ENCODE data around the gene TICRR.

Gene TICRR

GRCh38 chr15:89653578-89653977 lies 78.3 kb downstream of the TICRR start:
- no peak overlapping the region for H3K4ac ChIP-seq (ENCODE audit: low read depth in 1 of 2, low read length in 2 of 2)
- WGBS = no CpG with 5 or more reads among the region's 2 CpGs
- H2BK5ac ChIP-seq (ENCODE audit: low read depth, low read length, poor library complexity, severe bottlenecking) = no peak overlapping the region
- no peak overlapping the region for H3K23ac ChIP-seq (ENCODE audit: low read length in 2 of 2)
- H4K8ac ChIP-seq (ENCODE audit: low read length) = no peak overlapping the region
- H3K9ac ChIP-seq (ENCODE audit: low read length) = no peak overlapping the region
- H4K91ac ChIP-seq (ENCODE audit: low read length) = no peak overlapping the region
- H3K4me3 ChIP-seq (ENCODE audit: insufficient read depth in 1 of 2, low read depth in 1 of 2, low read length in 2 of 2) = no peak overlapping the region
- H3K4me2 ChIP-seq (ENCODE audit: low read length, poor library complexity, severe bottlenecking) = no peak overlapping the region
- H2BK12ac ChIP-seq (ENCODE audit: low read length in 2 of 2) = no peak overlapping the region
- H3K18ac ChIP-seq (ENCODE audit: low read depth in 1 of 2, low read length in 2 of 2) = no peak overlapping the region
- H3K36me3 ChIP-seq (ENCODE audit: control insufficient read depth in 1 of 2, insufficient read depth in 2 of 2, low read depth in 1 of 2, low read length in 2 of 2) = peaks cover 11 to 22% of the 10 kb centered on the region in 2 experiments
- no peak overlapping the region for H3K14ac ChIP-seq (ENCODE audit: low read length in 2 of 2)
- no peaks in the 10 kb centered on the region for H3K27me3 ChIP-seq (ENCODE audit: control insufficient read depth in 1 of 2, insufficient read depth in 1 of 2, low read length in 2 of 2)
- H2BK15ac ChIP-seq (ENCODE audit: low read depth, poor library complexity, severe bottlenecking) = no peak overlapping the region
- peaks cover 27% of the 10 kb centered on the region for H3K79me1 ChIP-seq (replicated peaks; ENCODE audit: low read length, poor library complexity, severe bottlenecking)
- H2BK120ac ChIP-seq (ENCODE audit: low read depth, low read length) = no peak overlapping the region
- H3K9me3 ChIP-seq (ENCODE audit: control insufficient read depth, low read length) = no peaks in the 10 kb centered on the region
- H3K4me1 ChIP-seq (ENCODE audit: control insufficient read depth, insufficient read depth, low read depth, low read length) = peaks cover 5% of the 10 kb centered on the region
- DNase-seq = no peak
- no peak overlapping the region for H2AFZ ChIP-seq (ENCODE audit: low read depth, low read length)
- no peak overlapping the region for H3K27ac ChIP-seq (ENCODE audit: low read length, poor library complexity, severe bottlenecking)
- no peak overlapping the region for H2AK5ac ChIP-seq (ENCODE audit: low read length, severe bottlenecking)

GRCh38 chr15:89654301-89654761 lies 79.1 kb downstream of the TICRR start:
- H3K36me3 ChIP-seq (ENCODE audit: control insufficient read depth in 1 of 2, insufficient read depth in 2 of 2, low read depth in 1 of 2, low read length in 2 of 2) = peaks cover 11 to 14% of the 10 kb centered on the region in 2 experiments
- H3K4me1 ChIP-seq (ENCODE audit: control insufficient read depth, insufficient read depth, low read depth, low read length) = peaks cover 5% of the 10 kb centered on the region
- H3K18ac ChIP-seq (ENCODE audit: low read depth in 1 of 2, low read length in 2 of 2) = no peak overlapping the region
- no peak overlapping the region for H3K4ac ChIP-seq (ENCODE audit: low read depth in 1 of 2, low read length in 2 of 2)
- no peak overlapping the region for H2BK15ac ChIP-seq (ENCODE audit: low read depth, poor library complexity, severe bottlenecking)
- peak overlapping the region; percentile 24 for H4K91ac ChIP-seq (ENCODE audit: low read length)
- no peak overlapping the region for H3K23ac ChIP-seq (ENCODE audit: low read length in 2 of 2)
- H3K9ac ChIP-seq (ENCODE audit: low read length) = peak overlapping the region; percentile 89
- no peaks in the 10 kb centered on the region for H3K9me3 ChIP-seq (ENCODE audit: control insufficient read depth, low read length)
- peak; percentile 17 for DNase-seq
- H2BK120ac ChIP-seq (ENCODE audit: low read depth, low read length) = no peak overlapping the region
- peaks cover 26% of the 10 kb centered on the region for H3K79me1 ChIP-seq (replicated peaks; ENCODE audit: low read length, poor library complexity, severe bottlenecking)
- peak overlapping the region; percentile 90 for H3K4me2 ChIP-seq (ENCODE audit: low read length, poor library complexity, severe bottlenecking)
- H3K27me3 ChIP-seq (ENCODE audit: control insufficient read depth in 1 of 2, insufficient read depth in 1 of 2, low read length in 2 of 2) = no peaks in the 10 kb centered on the region
- H3K14ac ChIP-seq (ENCODE audit: low read length in 2 of 2) = no peak overlapping the region
- H3K4me3 ChIP-seq (ENCODE audit: insufficient read depth in 1 of 2, low read depth in 1 of 2, low read length in 2 of 2) = peak overlapping the region; percentile 80 to 90
- H2BK5ac ChIP-seq (ENCODE audit: low read depth, low read length, poor library complexity, severe bottlenecking) = no peak overlapping the region
- H2BK12ac ChIP-seq (ENCODE audit: low read length in 2 of 2) = no peak overlapping the region
- H2AK5ac ChIP-seq (ENCODE audit: low read length, severe bottlenecking) = no peak overlapping the region
- 31% methylated on average over 13 of the region's 14 CpGs for WGBS
- no peak overlapping the region for H2AFZ ChIP-seq (ENCODE audit: low read depth, low read length)
- H3K27ac ChIP-seq (ENCODE audit: low read length, poor library complexity, severe bottlenecking) = no peak overlapping the region
- no peak overlapping the region for H4K8ac ChIP-seq (ENCODE audit: low read length)

GRCh38 chr15:89654847-89655805 lies 79.9 kb downstream of the TICRR start, which contains the start of gene KIF7:
Gene KIF7 (minus strand): TSS chr15:89655467. CDS start chr15:89652930, 2,537 bp downstream.
- Histone ChIP-seq H3K14ac (ENCODE audit: low read length in 2 of 2) (peak within 1 kb of the TSS in 1 of 2 experiments; percentile 83), H3K4me1 (ENCODE audit: control insufficient read depth, insufficient read depth, low read depth, low read length) (peaks cover 5% of the 10 kb centered on the region), H2BK15ac (ENCODE audit: low read depth, poor library complexity, severe bottlenecking) (peak within 1 kb of the TSS; percentile 78), H4K91ac (ENCODE audit: low read length) (peak within 1 kb of the TSS; percentile 67), H3K4ac (ENCODE audit: low read depth in 1 of 2, low read length in 2 of 2) (peak within 1 kb of the TSS; percentile 22 to 67), H3K27ac (ENCODE audit: low read length, poor library complexity, severe bottlenecking) (no peak within 1 kb of the TSS), H3K4me2 (ENCODE audit: low read length, poor library complexity, severe bottlenecking) (peak within 1 kb of the TSS; percentile 90), H3K9ac (ENCODE audit: low read length) (peak within 1 kb of the TSS; percentile 89), H2BK5ac (ENCODE audit: low read depth, low read length, poor library complexity, severe bottlenecking) (no peak within 1 kb of the TSS), H3K4me3 (ENCODE audit: insufficient read depth in 1 of 2, low read depth in 1 of 2, low read length in 2 of 2) (peak within 1 kb of the TSS; percentile 80 to 90), H3K18ac (ENCODE audit: low read depth in 1 of 2, low read length in 2 of 2) (peak within 1 kb of the TSS; percentile 52 to 92), H2BK120ac (ENCODE audit: low read depth, low read length) (no peak within 1 kb of the TSS), H3K9me3 (ENCODE audit: control insufficient read depth, low read length) (no peaks in the 10 kb centered on the region), H2AK5ac (ENCODE audit: low read length, severe bottlenecking) (no peak within 1 kb of the TSS), H3K79me1 (replicated peaks; ENCODE audit: low read length, poor library complexity, severe bottlenecking) (peaks cover 21% of the 10 kb centered on the region), H3K23ac (ENCODE audit: low read length in 2 of 2) (peak within 1 kb of the TSS in 1 of 2 experiments; percentile 43), H4K8ac (ENCODE audit: low read length) (peak within 1 kb of the TSS; percentile 99), H2BK12ac (ENCODE audit: low read length in 2 of 2) (peak within 1 kb of the TSS in 1 of 2 experiments; percentile 48), H3K36me3 (ENCODE audit: control insufficient read depth in 1 of 2, insufficient read depth in 2 of 2, low read depth in 1 of 2, low read length in 2 of 2) (peaks cover 8 to 12% of the 10 kb centered on the region in 2 experiments), H3K27me3 (ENCODE audit: control insufficient read depth in 1 of 2, insufficient read depth in 1 of 2, low read length in 2 of 2) (no peaks in the 10 kb centered on the region), H2AFZ (ENCODE audit: low read depth, low read length) (peak within 1 kb of the TSS; percentile 15)
- 3% methylated on average over 80 of the region's 87 CpGs for WGBS
- DNase-seq = peak; percentile 48

GRCh38 chr15:89656116-89656815 lies 81.0 kb downstream of the TICRR start:
- 72% methylated on average over 6 of the region's 7 CpGs for WGBS
- Histone ChIP-seq H2BK120ac (ENCODE audit: low read depth, low read length) (no peak overlapping the region), H3K23ac (ENCODE audit: low read length in 2 of 2) (no peak overlapping the region), H2BK12ac (ENCODE audit: low read length in 2 of 2) (no peak overlapping the region), H3K4me3 (ENCODE audit: insufficient read depth in 1 of 2, low read depth in 1 of 2, low read length in 2 of 2) (no peak overlapping the region), H3K27me3 (ENCODE audit: control insufficient read depth in 1 of 2, insufficient read depth in 1 of 2, low read length in 2 of 2) (no peaks in the 10 kb centered on the region), H3K4ac (ENCODE audit: low read depth in 1 of 2, low read length in 2 of 2) (no peak overlapping the region), H4K8ac (ENCODE audit: low read length) (no peak overlapping the region), H3K4me1 (ENCODE audit: control insufficient read depth, insufficient read depth, low read depth, low read length) (peaks cover 5% of the 10 kb centered on the region), H2AFZ (ENCODE audit: low read depth, low read length) (no peak overlapping the region), H3K14ac (ENCODE audit: low read length in 2 of 2) (no peak overlapping the region), H3K18ac (ENCODE audit: low read depth in 1 of 2, low read length in 2 of 2) (no peak overlapping the region), H2AK5ac (ENCODE audit: low read length, severe bottlenecking) (no peak overlapping the region), H3K9me3 (ENCODE audit: control insufficient read depth, low read length) (peaks cover 4% of the 10 kb centered on the region), H2BK5ac (ENCODE audit: low read depth, low read length, poor library complexity, severe bottlenecking) (no peak overlapping the region), H3K4me2 (ENCODE audit: low read length, poor library complexity, severe bottlenecking) (no peak overlapping the region), H3K36me3 (ENCODE audit: control insufficient read depth in 1 of 2, insufficient read depth in 2 of 2, low read depth in 1 of 2, low read length in 2 of 2) (peaks cover 8 to 19% of the 10 kb centered on the region in 2 experiments), H3K9ac (ENCODE audit: low read length) (peak overlapping the region; percentile 89), H3K27ac (ENCODE audit: low read length, poor library complexity, severe bottlenecking) (no peak overlapping the region), H2BK15ac (ENCODE audit: low read depth, poor library complexity, severe bottlenecking) (no peak overlapping the region), H4K91ac (ENCODE audit: low read length) (no peak overlapping the region), H3K79me1 (replicated peaks; ENCODE audit: low read length, poor library complexity, severe bottlenecking) (peaks cover 21% of the 10 kb centered on the region)
- peak; percentile 23 for DNase-seq

Data from mesenchymal stem cell (in vitro differentiated cells and primary cell).